Effector CD4-positive, alpha-beta T cell (primary cell): ENCODE data around the gene OLFML3.
"Not testable (repeated sequence)": the region's sequence is repeated elsewhere in the genome, so short reads cannot be mapped to it uniquely, and the experiment has no call there.

Source experiments
- DNase-seq: peaks from one replicate; pipeline ENCODE4 v3.0.0-alpha.2; 2020

OLFML3 gene

DNA sequence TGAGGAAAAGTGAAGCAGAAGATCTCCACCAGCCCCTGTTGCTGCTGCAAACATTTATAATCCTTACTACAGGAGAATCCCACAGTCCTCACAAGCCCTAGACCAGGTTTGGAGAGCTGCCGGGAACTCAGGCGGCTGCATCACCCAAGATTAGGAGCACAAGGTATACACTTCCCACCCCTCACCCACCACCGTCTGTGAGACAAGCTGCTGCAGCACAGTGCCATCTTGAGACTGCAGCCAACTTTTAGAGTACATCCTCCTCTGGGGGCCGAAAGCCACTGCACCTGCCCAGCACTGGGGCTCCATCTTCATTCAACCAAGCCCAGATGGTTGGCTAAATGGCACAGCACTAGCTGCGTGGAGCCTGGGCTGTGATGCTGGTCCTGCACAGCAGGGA, 13.8 kb downstream of the OLFML3 start:
- DNase-seq, result no peak

DNA sequence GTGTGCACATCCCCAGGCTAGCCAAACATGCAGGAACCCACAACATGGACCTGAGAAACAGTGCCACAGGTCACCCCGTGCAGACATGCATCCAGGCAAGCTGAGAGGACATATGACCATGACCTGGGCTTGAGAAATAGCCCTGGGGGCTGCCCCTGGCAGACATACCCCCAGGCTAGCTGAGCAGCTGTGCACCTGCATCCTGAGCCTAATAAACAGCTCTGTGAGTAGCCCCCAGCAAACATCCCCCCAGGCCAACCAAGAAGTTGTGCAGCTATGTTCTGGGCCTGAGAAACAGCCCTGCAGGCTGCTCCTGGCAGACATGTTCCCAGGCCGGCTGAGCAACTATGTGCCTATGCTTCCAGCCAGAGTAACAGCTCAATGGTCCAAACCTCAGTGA, 14.5 kb downstream of the OLFML3 start:
- no peak for DNase-seq

DNA sequence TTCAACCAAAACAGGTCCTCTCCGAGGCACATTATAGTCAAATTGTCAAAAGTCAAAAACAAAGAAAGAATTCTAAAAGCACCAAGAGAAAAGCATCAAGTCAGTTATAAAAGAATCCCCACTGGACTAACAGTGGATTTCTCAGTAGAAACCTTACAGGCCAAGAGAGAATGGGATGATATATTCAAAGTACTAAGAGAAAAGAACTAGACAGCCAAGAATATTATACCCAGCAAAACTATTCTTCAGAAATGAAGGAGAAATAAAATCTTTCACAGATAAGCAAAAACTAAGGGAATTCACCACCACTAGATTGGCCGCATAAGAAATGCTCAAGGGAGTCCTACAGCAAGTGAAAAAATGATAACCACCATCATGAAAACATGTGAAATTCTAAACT, 16.1 kb downstream of the OLFML3 start:
- no peak for DNase-seq

DNA sequence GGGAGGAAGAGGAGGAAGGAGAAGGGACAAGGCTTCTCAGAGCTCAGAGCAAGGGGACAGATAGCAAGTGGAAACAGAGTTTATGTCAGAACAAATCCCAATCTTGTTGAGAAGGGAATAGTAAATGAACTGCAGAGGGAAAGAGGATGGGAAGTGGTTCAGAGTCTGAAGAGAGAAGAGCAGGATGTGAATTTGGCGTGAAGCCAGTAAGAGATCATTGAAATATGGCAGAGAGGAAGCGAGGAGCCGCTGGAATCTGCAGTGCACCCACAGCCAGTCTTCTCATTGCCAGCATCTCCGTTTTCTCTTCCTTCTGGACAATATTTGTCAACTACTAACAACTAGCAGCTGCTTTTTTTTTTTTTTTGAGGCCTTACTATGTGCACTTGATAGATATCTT, 19.1 kb downstream of the OLFML3 start:
- no peak for DNase-seq

DNA sequence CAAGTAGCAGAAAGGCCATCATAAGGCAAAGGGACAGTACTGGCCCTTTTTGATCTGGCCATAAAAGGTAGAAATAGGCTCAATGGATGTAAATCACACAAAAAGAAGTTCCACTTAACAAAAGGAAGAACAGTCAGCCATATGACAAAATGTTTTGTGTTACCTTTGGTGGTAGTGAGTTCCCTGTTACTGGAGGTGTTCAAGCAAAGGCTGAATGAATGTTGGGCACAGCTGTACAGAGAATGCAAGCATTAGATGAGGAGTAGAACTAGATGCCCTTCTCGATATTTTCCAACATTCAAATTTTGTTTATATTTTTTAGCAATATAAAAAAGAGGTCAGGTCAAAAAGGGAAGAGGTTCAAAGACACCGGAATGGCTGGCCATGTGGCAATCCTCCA, 20.0 kb downstream of the OLFML3 start:
- DNase-seq, result no peak

DNA sequence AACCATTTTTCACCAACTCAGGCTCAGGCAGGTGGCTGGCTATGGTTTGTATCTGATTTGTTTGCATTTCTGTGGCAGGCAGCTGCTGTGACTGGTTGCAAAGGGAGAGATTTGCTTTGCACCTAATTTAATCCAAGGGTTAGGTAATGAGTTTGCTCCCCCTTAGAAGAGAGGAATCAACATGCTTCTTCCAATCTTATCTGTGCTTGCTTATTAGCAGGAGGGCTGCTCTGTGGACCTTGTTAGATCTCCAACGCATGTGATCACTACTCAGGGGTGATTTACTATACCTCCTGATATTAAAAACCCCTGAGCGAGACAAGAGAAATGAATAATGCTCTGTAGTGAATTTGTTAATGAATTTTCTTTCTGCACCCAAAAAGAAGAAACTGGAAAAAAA, 20.5 kb downstream of the OLFML3 start:
- DNase-seq, result no peak

DNA sequence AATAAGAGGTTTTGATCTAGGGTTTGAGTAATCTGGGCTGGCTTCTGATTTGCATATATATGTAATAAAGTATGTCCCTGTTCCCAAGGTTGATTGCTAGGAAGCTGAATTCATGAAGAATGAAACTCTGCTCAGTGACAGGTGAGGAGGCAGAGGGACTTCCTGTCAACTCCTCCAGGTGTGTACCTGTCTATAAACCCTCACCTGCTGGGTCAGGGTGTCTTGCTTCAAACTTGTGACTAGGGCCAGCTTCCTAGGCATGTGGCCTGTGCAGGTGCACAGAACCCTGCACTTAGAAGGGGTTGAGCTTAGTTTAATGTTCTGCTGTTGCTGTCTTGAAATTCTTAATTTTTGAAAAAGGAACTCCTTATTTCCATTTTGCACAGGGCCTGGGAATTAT, 21.1 kb downstream of the OLFML3 start:
- no peak for DNase-seq

DNA sequence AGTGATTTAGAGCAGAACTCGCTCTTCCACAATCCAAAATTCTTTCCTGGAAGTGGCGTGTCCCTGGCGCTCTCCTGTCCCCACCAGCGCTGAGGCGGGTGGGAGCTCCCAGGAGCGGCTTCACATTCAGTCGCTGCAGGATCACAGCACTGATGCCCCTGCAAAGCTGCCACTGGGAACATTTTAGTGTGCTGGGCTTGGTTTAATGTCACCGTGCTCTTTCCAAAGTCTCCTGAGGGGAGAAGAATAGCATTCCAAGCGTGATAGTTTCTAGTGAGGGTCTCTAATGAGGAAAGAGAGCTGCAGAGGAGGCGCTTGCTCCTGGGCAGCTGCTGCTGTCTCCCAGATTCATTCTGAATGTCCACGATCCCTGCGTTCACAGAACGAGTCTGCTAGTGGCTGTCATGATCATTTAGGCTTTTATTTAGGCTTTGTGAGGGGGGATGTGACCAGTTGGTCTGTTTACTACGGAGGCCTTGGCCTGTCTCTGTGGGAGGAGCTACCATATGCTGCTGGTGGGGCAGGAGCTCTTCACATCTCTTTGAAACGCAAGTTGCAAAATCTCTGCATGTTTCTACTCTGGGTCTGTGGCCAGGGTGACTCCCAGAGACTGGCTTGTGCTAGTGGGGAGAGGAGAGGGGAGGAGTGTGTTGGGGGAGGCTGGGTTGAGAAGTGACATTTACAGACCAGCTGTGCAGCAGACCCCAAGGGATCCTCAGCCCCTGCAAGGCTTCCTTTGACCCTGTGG, 23.4 kb downstream of the OLFML3 start:
- DNase-seq, result no peak

DNA sequence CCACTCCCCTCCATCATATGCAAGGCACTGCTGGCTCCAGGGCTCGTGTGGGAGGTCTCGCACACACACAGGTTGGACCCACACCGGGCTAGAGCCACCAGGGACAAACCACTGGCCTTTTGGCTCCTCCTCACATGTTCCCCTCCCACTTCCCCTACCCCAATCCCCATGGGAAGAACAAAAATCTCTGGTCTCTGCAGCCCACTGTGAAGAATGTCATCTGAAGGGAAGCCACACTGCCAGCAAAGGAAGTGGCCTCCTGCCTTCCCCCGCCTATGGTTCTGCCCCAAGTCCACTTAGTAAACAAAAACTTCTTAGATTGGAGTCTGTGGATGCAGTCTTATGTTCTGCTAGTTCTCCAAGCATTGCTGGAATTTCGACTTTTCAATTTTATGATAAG, 24.2 kb downstream of the OLFML3 start:
- no peak for DNase-seq

DNA sequence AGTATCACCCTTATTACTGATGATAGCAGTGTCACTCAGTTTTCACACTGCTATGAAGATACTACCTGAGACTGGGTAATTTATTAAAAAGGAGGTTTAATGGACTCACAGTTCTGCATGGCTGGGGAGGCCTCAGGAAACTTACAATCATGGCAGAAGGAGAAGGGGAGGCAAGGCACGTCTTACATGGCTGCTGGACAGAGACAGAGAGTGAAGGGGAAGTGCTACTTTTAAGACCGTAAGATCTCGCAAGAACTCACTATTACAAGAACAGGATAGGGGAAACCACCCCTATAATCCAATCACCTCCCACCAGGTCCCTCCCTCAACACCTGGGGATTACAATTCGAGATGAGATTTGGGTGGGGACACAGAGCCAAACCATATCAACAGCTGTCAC, 27.6 kb downstream of the OLFML3 start:
- not testable (repeated sequence) for DNase-seq

DNA sequence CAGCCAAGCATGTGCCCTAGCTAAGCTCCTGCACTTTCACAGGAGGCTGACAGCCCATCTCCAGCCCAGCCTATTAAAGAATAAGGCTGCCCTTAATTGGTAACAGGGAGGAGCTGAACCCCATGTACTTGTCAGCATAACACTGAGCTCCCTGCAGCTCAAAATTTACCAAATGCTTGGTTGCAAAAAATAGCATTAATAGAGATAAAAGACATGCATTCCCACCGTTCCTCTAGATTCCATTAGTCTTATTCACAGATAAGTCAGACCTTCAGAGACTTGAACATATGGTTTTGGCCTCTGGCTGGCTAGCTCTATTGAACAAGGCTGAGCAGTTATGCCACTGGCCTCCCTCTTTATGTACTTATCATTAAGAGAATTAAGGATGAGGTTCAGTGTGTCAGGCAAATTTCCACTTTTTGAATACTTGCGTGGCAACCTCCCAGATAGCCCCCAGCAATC, 29.2 kb downstream of the OLFML3 start:
- DNase-seq, result no peak

DNA sequence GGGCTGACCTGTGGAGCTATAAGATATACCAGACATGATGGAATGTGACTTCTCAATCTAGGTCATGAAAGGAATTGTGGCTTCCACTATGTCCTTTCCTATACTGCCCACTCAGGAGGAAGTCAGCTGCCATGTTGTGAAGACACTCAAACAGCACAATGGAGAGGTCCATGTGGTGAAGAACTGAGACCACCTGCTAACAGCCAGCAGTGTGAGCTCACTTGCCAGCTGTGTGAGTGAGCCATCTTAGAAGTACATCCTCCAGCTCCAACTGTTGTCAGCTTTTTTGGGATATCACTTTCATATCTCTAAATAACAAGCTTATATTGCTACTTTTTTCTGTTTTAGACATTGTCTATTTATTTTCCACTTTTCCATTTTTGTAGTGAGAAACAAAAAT, 29.7 kb downstream of the OLFML3 start:
- no peak for DNase-seq

DNA sequence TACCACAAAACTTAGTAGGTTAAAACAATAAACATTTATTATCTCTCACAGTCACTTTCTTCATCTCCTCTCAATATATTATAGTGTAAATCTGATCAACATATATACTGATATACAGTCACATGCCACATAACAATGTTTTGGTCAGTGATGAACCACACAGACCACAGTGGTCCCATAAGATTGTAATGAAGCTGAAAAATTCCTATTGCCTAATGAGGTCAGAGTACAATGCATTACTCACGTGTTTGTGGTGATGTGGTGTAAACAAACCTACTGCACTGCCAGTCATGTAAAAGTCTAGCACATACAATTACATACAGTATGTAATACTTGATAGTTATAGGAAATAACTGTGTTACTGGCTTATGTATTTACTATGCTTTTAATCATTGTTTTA, 30.1 kb downstream of the OLFML3 start:
- DNase-seq, result no peak

DNA sequence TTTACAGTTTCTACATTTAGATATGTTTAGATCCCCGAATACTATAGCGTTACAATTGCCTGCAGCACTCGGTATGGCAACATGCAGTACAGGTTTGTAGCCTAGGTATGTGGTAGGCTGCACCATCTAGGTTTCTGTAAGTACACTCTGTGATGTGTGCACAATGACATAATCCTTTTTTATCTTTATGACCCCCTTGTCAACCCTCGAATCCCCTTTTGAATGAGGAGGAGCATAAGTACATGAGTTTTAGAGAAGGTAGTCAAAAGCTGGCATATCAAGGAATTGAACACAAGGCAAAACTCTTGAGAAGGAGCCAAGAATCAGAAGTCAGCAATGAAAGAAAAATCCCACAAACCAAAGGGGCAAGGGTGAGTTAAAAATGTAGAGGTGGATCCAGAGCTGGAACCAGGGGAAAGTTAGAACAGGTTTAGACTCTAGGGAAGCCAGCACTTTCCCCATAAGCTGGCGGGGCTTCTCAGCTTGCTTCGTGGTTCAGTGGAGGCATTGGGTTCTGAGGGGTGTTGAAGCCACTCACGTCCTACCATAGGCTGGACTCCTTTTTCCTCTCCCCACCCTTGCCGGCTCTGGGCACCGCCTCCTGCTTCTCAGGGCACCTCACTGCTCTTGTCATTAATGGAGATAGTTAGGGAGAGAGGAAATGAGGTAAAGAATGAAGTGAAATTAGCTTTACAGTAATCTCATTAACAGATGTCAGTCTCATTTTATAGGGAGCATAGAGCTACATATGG, 31.3 kb downstream of the OLFML3 start:
- no peak for DNase-seq

DNA sequence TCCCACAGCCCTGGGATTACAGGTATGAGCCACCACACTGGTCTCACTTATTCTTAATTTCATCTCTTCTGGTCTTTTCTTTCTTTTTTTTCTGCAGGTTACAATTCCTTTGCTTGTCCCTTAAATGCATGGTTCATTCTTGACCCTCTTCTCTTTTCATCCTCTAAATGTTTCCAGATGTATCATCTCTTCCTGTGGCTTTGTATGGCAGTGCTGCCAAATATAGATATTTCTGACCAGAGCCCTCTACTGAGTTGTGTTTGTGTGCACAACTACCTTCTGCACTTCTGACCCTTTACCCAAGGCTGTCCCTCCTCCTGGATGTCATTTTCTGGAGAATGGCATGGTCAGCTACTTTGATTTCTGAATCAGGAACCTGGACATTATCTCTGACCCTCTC, 32.5 kb downstream of the OLFML3 start:
- DNase-seq, result no peak

DNA sequence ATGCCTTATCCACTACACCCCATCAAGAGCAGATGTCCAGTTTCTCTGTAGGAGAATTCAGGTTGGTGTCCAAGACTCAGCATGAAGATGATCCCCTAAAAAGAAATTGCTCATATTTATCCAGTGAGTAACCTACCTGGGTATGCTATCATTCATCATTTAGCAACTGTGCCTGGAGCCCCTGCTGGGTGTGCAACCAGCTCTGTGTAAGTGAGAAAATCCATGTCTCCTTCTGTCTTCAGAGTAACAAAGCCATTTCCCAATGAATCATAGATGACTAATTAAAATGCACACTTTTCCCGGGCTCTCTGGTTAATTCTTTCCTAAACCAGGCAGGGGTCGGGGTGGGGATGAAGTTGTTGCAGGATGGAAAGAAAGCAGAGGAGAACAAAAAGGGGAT, 35.8 kb downstream of the OLFML3 start:
- no peak for DNase-seq

DNA sequence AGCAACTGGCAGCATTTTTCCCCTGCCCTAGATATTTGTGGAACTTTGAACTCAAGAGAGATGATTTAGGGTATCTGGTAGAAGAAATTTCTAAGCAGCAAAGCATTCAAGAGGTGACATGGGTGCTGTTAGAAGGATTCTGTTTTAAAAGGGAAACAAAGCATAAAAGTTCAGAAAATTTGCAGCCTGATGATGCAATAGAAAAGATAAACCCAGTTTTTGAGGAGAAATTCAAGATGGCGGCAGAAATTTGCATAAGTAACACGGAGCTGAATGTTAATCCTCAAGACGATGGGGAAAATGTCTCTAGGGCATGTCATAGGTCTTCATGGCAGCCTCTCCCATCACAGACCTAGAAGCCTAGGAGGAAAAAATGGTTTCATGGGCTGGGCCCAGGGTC, 40.5 kb downstream of the OLFML3 start:
- DNase-seq, result not testable (repeated sequence)

DNA sequence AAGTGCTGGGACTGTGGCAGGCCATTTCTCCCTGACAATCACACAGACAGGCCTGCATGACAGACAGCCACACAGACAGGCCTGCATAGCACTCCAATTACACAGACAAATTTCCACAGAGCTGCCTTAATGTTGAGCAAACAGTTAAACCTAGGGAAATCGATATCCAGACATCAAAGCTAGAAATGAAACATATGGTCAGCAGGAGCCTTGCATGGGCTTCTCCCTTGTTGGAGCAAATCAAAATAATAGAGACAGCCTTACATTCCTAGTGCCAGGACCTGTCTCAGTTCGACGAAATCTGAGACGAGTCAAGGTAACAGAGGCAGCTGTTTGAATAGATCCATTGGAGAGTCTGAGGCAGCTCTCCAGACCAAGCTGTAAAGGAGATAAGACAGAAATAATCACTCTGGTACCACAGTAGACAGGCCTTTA, 42.4 kb downstream of the OLFML3 start:
- DNase-seq, result no peak

DNA sequence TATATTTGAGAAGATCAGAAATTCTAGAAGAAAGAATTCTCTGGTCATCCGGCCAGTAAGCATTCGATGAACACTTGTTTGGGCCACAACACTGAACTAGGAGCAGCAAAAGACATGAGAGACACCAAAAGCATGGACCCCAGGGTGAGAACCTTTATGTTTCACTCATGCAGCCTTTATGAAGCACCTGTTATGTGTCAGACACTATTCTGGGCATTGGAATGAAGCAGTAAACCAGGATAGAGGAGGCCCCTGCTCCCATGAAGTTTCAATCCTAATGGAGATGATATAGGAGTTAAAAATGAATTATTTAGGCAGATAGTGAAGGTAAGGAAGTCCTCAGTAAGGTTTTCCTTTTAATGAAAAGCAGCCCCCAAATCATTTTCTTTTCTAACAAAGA, 43.6 kb downstream of the OLFML3 start:
- no peak for DNase-seq

DNA sequence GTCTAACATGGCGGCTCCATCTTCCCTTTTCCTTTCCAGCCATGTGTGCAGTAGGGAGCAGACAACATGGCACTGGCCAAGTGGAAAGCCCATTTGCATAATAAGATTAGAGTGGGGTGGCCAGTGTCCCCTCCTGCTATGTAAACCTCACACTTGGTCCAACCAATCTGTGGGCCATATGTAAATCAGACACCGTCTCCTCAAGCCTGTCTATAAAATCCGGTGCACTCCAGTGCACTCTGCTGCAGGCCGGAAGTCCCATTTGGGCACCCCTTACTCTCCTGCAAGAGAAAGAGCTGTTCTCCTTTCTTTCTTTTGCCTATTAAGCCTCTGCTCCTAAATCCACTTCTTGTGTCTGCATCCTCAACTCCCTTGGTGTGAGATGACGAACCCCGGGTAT, 44.1 kb downstream of the OLFML3 start:
- no peak for DNase-seq

DNA sequence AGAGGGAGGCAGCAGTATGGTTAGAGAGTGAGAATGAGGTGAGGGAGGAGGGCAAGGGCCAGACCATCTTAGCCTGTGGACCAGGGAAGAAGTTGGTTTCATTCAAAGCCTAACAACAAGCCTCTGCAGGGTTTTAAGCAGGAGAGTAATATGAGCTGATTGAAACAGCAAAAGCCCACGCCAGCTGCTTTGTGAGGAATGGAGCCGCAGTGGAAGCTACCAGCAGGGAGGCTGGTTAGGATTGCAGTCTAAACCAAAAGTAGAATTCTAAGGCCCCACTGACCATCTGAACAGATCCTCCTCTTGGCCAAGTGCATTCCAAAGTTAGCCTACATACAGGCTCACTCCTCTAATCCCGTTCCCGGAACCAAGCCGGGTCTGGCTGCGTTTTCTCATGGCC, 44.8 kb downstream of the OLFML3 start:
- DNase-seq, result no peak

DNA sequence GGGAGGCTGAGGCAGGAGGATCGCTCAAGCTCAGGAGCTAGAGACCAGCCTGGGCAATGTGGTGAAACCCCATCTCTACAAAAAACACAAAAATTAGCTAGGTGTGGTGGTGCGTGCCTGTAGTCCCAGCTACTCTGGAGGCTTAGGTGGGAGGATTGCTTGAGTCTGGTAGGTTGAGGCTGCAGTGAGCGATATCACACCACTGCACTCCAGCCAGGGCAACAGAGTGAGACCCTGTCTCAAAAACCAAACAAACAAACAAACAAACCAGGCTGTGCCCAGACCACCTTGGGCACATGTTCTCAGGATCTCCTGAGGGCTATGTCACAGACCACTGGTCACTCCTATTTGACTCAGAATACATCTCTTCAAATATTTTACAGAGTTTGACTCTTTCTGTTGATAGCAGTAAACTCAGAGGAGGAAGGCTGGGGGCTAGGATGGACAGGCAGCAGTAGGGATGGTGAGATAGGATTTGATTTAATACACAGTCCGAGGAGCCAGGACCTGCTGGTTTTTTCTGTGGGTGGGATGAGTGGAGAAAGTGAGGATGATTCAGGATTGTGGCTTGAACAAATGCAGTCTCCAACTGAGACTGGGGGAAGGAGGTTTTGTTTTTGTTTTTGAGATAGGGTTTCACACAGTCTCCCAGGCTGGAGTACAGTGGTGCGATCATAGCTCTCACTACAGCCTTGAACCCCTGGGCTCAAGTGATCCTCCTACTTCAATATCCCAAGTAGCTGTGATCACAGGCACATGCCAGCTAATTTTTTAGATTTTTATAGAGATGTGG, 46.5 kb downstream of the OLFML3 start:
- no peak for DNase-seq

DNA sequence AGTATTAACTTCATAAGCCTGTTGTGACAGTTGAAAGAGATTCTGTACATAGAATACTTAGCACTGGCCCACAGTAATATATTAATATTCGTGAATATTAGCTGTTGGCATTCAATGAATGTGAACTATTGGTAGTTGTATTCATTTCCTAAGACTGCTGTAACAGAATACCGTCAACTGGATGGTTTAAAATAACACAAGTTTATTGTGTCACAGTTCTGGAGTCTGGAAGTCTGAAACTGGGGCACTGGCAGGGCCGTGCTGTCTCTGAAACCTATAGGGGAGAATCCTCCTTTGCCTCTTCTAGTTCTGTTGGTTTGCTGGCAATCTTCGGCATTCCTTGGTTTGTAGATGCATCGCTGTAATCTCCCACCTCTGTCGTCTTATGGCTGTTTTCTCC, 47.5 kb downstream of the OLFML3 start:
- no peak for DNase-seq
